HPDE6-E6E7 (cell line): ENCODE results near the gene AP2B1.
"Not testable (repeated sequence)": the region's sequence is repeated elsewhere in the genome, so short reads cannot be mapped to it uniquely, and the experiment has no call there.

Experiments used
- DNase-seq: peaks from one replicate; pipeline ENCODE4 v3.0.0; 2011; ENCODE audit warnings: missing footprints; ENCODE audit errors: extremely low spot score

AP2B1 gene

GRCh38 chr17:35575759-35576158, 11.4 kb upstream of the AP2B1 start:
- DNase-seq: no peak

- no peak for DNase-seq
Measured at GRCh38 chr17:35577830-35578196, 9.3 kb upstream of the AP2B1 start.

GRCh38 chr17:35578197-35578928, 8.8 kb upstream of the AP2B1 start, which contains the start of gene PEX12:
Gene PEX12, minus strand, starts transcription at chr17:35578571. Its CDS starts 550 bp downstream, at chr17:35578021.
- peak; percentile 67 for DNase-seq

GRCh38 chr17:35578929-35579432, 8.1 kb upstream of the AP2B1 start:
- DNase-seq: no peak

GRCh38 chr17:35584061-35584460, 3.1 kb upstream of the AP2B1 start:
- DNase-seq: no peak

- DNase-seq: no peak
Measured at GRCh38 chr17:35586569-35587073, 501 bp upstream of the AP2B1 start.

- peak; percentile 88 for DNase-seq
Measured at GRCh38 chr17:35588196-35588920, 1.2 kb downstream of the AP2B1 start.

- no peak for DNase-seq
Measured at GRCh38 chr17:35596072-35596471, 8.9 kb downstream of the AP2B1 start.

GRCh38 chr17:35596530-35597233, 9.6 kb downstream of the AP2B1 start:
- DNase-seq: no peak

GRCh38 chr17:35597604-35598003, 10.5 kb downstream of the AP2B1 start:
- no peak for DNase-seq

- no peak for DNase-seq
Measured at GRCh38 chr17:35603674-35604073, 16.6 kb downstream of the AP2B1 start.

- DNase-seq: no peak
Measured at GRCh38 chr17:35605678-35606077, 18.6 kb downstream of the AP2B1 start.

- no peak for DNase-seq
Measured at GRCh38 chr17:35607239-35607847, 20.2 kb downstream of the AP2B1 start.

GRCh38 chr17:35609831-35610230, 22.7 kb downstream of the AP2B1 start:
- DNase-seq: no peak

- not testable (repeated sequence) for DNase-seq
Measured at GRCh38 chr17:35610746-35611145, 23.6 kb downstream of the AP2B1 start.

- no peak for DNase-seq
Measured at GRCh38 chr17:35612924-35613521, 25.9 kb downstream of the AP2B1 start.

- DNase-seq: no peak
Measured at GRCh38 chr17:35614810-35615209, 27.7 kb downstream of the AP2B1 start.

- no peak for DNase-seq
Measured at GRCh38 chr17:35616536-35616935, 29.4 kb downstream of the AP2B1 start.

- no peak for DNase-seq
Measured at GRCh38 chr17:35617505-35617904, 30.4 kb downstream of the AP2B1 start.

- DNase-seq: no peak
Measured at GRCh38 chr17:35618628-35619027, 31.5 kb downstream of the AP2B1 start.

GRCh38 chr17:35621768-35622167, 34.6 kb downstream of the AP2B1 start:
- DNase-seq: no peak
